Fibroblast of skin of right quadriceps (primary cell): Measurements from ENCODE around the gene METTL1.

ENCODE experiments used
- DNase-seq: peaks from one replicate; pipeline ENCODE4 v3.0.0-alpha.2; 2013

Gene METTL1

DNA sequence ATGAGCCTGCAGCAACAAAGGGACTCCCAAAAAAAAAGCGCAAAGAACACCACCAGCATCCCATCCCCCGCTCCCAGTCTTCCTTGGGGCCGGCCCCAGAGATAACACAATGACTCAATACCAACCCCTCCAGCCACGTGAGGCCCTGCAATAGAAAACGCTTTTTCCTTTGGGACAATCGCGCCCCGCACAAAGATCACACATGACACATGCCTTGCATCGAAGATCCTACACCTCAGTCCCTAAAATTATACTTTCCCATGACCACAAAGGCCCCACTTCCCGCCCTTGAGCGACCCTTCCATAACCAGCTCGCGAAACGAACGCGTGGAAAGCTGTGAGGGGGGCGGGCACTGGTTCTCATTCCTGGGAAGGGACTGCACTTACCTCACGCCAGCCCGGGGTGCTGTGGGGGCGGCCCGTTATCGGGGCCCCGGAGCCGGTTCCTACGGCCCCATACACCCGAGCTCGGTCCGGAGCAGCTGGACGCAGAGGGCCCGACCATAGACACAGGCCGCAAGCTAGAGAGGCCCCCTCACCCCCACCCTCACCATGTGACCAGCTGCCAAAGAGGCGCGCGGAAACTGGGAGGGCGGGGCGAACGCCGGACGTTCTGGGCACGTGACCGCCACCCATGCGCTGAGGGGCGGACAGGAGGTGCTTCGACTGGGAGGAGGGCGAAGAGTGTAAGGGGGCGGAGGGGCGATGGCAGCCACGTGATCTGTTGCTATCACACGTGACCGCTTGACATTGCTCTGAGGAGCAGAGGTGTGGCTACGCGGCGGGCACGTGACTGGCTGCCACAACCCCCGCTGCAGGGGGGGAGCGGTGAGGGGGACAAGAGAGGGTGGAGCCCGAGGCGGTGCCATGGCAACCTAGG lies 19.9 kb downstream of the METTL1 start, which contains the start of gene CDK4:
Gene CDK4, minus strand, starts transcription at position 523 of the 880 bp plus-strand sequence. CDS start 593 bp downstream, outside the sequence.
- DNase-seq: peak; percentile 100

GRCh38 chr12:57751432-57751787 lies 20.5 kb downstream of the METTL1 start:
- DNase-seq: no peak

- no peak for DNase-seq
Observed at GRCh38 chr12:57750561-57751431, 21.1 kb downstream of the METTL1 start.

DNA sequence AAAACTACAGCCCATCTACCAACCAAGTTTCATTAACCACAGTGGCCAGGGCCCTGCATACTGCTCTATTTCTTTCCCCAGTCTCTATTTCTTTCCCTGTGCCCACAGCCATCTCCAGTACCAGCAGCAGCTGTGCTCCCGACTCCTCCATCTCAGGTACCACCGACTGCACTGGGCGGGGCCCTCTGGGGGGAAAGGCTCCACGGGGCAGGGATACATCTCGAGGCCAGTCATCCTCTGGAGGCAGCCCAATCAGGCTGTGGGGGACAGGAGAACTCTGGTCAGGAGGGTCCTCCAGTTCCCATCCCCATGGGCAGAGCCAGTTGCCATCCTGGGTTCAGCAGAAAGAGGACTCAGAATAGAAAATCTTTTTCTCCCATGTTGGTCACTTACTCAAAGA lies 22.8 kb downstream of the METTL1 start:
- no peak for DNase-seq

- no peak for DNase-seq
Observed at GRCh38 chr12:57746025-57746424, 25.9 kb downstream of the METTL1 start.

GRCh38 chr12:57745485-57745881 lies 26.4 kb downstream of the METTL1 start:
- no peak for DNase-seq

DNA sequence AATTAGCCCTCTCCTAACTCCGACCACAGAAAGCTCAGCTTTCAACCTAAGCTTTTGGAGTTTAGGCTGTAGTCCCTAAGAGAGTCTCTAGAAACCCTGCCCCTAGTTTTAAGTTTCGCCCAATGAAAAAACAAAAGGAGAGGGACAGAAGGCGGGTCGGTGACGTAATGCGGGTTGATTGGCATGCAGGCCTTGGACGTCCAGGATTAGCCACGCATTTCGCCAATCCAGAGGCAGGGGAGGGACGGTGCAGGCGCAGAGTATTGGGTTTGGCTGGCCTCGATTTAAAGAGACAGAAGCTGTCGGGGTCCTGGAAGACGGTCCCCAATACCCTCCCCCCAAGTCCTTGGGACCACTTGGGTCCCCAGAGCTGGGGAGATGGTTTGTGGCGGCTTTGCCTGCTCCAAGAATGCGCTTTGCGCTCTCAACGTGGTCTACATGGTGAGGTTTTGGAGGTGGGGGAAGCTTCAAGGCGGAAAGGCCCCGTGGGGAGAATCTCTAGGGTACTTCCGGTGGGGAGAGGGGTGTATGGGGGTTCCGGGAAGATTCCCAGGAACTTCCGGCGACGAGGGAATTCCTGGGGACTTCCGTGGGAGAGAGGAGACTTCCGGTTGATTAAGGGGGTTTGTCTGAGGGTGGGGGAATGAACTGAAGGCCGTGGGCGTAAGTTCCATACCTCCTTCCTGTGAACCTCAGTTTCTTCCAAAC lies 27.0 kb downstream of the METTL1 start, which contains the start of gene TSPAN31:
Gene TSPAN31, plus strand, starts transcription at position 263 of the 708 bp plus-strand sequence. Its CDS starts 116 bp downstream, at position 379.
- DNase-seq: peak; percentile 99

DNA sequence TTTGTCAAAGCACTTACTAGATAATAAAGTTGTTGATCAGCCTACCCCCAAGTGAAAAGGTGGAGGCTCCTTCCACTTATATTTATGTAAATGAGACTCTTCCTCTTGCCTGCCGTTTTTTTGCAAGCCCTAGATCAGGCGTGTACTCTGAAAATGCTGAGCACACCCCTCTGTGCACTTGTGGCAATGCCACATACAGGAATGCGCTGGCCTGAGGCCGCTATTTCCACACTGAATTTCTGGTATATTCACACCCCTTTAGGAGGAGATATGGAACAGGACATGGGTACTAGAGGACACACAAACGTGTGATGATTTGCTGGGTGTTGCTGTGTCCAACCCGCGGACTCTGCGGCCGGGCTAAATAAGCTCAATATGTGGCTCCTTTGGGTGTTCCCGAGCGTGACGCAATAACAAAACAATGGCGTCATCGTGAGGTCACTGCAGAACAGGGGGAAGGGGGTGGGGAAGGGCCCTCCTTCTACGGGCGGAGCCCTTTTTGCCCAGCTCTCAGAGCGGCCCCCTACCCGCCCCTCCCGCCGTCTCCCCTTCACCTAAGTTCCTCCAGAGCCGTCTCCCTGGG lies 27.6 kb downstream of the METTL1 start:
- DNase-seq: no peak

DNA sequence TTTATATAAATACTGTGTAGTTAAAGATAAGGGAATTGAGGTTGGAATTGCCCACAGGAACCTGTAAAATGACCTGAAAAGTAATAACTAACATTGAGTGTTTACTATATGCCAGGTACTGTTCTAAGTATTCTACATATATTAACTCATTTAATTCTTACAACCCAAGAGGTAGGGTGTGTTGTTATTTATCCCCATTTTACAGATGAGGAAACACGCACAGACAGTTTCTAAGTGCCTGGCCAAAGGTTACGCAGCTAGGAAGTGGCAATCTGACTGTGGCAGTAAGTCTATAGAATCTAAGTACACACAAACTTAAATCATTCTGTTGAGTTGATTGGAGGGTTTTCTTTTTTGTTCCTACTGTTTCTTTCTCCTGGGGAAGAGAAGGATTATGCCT lies 28.1 kb downstream of the METTL1 start:
- DNase-seq: no peak

DNA sequence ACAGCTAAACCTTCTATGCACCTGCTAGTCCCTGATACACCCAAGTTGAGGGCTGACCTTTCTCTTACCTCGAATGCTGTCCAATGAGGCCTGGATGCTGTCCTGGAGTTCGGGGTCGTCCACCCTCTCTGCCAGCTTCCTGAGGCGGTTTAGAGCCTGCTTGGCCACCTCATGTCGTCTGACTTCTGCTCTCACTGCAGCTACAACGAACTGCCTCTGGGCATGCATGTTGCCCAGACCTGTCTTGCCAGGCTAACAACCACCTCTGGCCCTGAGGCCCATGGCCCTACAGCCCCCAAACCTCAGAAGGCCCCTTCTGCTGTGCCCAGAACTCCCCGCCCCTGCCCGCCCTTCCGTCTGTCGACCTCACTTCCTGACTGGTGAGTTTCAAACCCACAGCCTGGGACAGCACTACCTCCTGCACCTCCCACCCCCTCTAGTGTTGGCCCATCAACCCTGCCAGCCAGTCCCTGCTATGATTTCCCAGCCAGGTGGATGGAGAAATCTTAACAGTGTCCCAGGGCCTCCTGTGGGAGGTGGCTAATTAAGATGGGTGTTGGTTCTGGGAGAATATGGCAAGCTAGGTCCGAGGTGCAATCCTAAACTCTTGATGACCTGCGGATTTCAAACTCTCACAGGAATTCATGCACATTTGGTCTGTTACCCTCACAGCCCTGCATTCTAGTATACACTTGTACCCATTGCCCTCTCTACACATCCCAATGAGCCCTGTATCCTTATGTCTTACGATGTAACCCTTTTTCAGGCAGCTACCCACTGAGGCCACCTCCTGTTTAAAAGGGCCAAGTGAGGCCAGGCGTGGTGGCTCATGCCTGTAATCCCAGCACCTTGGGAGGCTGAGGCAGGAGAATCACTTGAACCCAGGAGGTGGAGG lies 29.8 kb downstream of the METTL1 start:
- DNase-seq: no peak

- no peak for DNase-seq
Observed at GRCh38 chr12:57741413-57741789, 30.5 kb downstream of the METTL1 start.

DNA sequence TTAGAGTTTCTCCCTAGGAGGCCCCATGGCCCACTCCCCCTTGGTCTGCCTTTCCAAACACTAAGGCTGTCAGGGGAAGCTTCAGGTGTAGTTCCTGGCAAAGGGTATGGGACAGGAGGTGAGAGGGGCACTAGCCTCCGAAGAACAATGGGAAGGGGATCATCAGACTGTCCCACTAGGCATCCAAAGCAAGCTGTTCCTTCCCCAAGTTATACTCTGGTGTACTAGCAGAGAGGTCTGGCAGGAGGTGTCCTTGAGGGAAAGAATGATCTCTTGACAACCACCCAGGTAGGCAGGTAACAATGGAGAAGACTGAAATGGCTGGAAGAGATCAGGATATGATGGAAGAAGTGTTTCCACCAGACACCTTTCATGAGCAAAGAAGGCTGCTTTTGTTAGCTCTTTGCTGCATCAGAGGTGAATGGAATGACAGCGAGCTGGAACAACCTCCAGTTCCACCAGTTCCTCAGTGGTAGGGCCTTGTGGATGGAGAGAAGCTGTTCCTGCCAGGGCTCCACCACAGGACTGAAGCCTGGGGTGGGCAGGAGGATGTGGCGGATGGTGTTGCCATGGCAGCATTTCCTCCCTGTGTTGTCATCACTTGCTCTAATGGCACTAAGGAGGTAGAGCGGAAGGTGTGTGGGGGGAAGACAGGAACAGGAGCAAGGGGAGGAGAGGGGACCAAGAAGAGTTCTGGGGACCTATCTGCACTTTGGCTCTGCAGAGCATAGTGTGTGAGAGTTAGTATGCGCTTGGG lies 31.1 kb downstream of the METTL1 start:
- no peak for DNase-seq

GRCh38 chr12:57739914-57740538 lies 31.9 kb downstream of the METTL1 start:
- DNase-seq: no peak

- no peak for DNase-seq
Observed at GRCh38 chr12:57739387-57739786, 32.5 kb downstream of the METTL1 start.

GRCh38 chr12:57738661-57739237 lies 33.2 kb downstream of the METTL1 start, which contains the start of gene AGAP2:
AGAP2 (minus strand) TSS chr12:57738742; CDS start chr12:57738246, 496 bp downstream.
- no peak for DNase-seq

GRCh38 chr12:57737467-57738460 lies 34.1 kb downstream of the METTL1 start:
- no peak for DNase-seq

DNA sequence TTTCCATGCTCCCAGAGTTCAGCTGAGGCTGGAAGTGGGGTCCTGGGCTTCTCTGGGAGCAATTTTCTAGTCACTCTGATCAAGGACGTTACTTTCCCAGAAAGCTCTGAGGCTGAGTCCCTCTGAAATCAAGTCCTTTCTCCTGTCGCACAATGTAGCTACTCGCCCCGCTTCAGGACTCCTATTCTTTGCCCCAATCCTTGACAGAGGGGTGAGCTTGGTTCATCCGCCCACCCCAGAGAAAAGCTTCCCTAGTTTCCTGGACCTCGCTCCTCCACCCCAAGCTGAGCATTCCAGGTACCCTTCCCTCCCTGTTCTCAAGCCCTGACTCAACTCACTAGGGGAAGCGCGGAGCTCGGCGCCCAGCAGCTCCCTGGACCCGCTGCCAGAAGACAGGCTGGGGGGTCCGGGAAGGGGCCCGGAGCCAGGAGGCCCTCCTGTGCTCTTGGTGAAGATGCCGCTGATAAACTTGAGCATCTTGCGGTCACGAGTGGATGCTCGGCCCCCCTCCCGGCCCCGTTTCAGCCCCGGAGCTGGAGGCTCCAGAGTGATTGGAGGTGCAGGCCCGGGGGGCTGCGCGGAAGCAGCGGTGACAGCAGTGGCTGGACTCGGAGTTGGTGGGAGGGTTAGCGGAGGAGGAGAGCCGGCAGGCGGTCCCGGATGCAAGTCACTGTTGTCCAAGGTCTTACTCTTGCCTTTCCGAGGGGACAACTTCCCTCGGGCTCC lies 35.0 kb downstream of the METTL1 start:
- DNase-seq: no peak
